Gastrocnemius medialis (tissue), 4 donors: ENCODE data around the gene FBXO22.

Source experiments
- CTCF ChIP-seq, 5 experiments: fragments of 450-650 bp in 3 of 5; fragments of 200-600 bp in 2 of 5; sonication (generic) in 2 of 5; IDR thresholded peaks in 4 of 5; conservative IDR thresholded peaks in 1 of 5; 1 replicate in 4 of 5; 2 replicates in 1 of 5; pipeline ENCODE4 v1.5.1; 2016 to 2019; ENCODE audit warnings: antibody characterized with exemption in 5 of 5, mild to moderate bottlenecking in 3 of 5, moderate library complexity in 3 of 5
- POLR2A ChIP-seq, 2 donors: fragments of 450-650 bp; IDR thresholded peaks; one replicate each; pipeline ENCODE4 v1.6.1; 2017; ENCODE audit warnings: antibody characterized with exemption in 2 of 2, mild to moderate bottlenecking in 2 of 2, moderate library complexity in 2 of 2

GRCh38 chr15:75918135-75918534 is 14.5 kb downstream of the FBXO22 start:
- TF ChIP-seq CTCF (IDR thresholded peaks at IDR 0.05 in 4 of 5, conservative IDR thresholded peaks at IDR 0.05 in 1 of 5) (no peak), POLR2A (IDR thresholded peaks at IDR 0.05) (no peak)
